Daoy (cell line): Measurements from ENCODE around the gene MAP1LC3A. TPM values are rescaled to one million over a fixed set of nuclear protein-coding genes. Genes with fewer than 3 reads are reported as not detected.
A peak's percentile ranks its signal among the peaks of the same experiment; 100 is the strongest.

ENCODE experiments used
- DNase-seq: peaks from one replicate; pipeline ENCODE4 v3.0.0-alpha.2; 2015; ENCODE audit warnings: low read depth
- total RNA-seq: library from RNA; depleted of rRNA; stranded (reverse); fragments of >200 nt; shearing (Covaris generic); gene quantifications from 2 replicates; pipeline ENCODE4 v1.2.3, GENCODE V29; 2014

MAP1LC3A gene
- total RNA-seq, 1 experiment from 2014 or later = 1.5 TPM

- DNase-seq = peak; percentile 34
Measured at GRCh38 chr20:34549291-34549928, 9.1 kb upstream of the MAP1LC3A start.

GRCh38 chr20:34549929-34550305 lies 8.6 kb upstream of the MAP1LC3A start:
- no peak for DNase-seq

- no peak for DNase-seq
Measured at GRCh38 chr20:34552569-34552968, 5.9 kb upstream of the MAP1LC3A start.

- no peak for DNase-seq
Measured at GRCh38 chr20:34553366-34553867, 5.1 kb upstream of the MAP1LC3A start.

- DNase-seq = no peak
Measured at GRCh38 chr20:34557936-34558319, 590 bp upstream of the MAP1LC3A start.

- no peak for DNase-seq
Measured at GRCh38 chr20:34559311-34560140, 1.0 kb downstream of the MAP1LC3A start.

- DNase-seq = no peak
Measured at GRCh38 chr20:34560141-34560523, 1.6 kb downstream of the MAP1LC3A start.

- DNase-seq = no peak
Measured at GRCh38 chr20:34560614-34561013, 2.1 kb downstream of the MAP1LC3A start.

GRCh38 chr20:34561661-34562060 lies 3.1 kb downstream of the MAP1LC3A start:
- DNase-seq = no peak

GRCh38 chr20:34562641-34563040 lies 4.1 kb downstream of the MAP1LC3A start:
- DNase-seq = peak; percentile 41

GRCh38 chr20:34564833-34565232 lies 6.3 kb downstream of the MAP1LC3A start:
- DNase-seq = no peak

- no peak for DNase-seq
Measured at GRCh38 chr20:34566978-34567891, 8.7 kb downstream of the MAP1LC3A start.

GRCh38 chr20:34567892-34568865 lies 9.7 kb downstream of the MAP1LC3A start:
- DNase-seq = no peak

GRCh38 chr20:34569598-34569997 lies 11.1 kb downstream of the MAP1LC3A start:
- DNase-seq = no peak

- peak; percentile 83 for DNase-seq
Measured at GRCh38 chr20:34570859-34571306, 12.4 kb downstream of the MAP1LC3A start.

GRCh38 chr20:34571753-34572152 lies 13.2 kb downstream of the MAP1LC3A start:
- no peak for DNase-seq

GRCh38 chr20:34573541-34574300 lies 15.2 kb downstream of the MAP1LC3A start:
- DNase-seq = no peak

- DNase-seq = no peak
Measured at GRCh38 chr20:34574426-34574825, 15.9 kb downstream of the MAP1LC3A start.

GRCh38 chr20:34574861-34575260 lies 16.3 kb downstream of the MAP1LC3A start:
- no peak for DNase-seq

- DNase-seq = no peak
Measured at GRCh38 chr20:34575271-34575670, 16.8 kb downstream of the MAP1LC3A start.
